Measurements from ENCODE around the gene IFITM1.
"Not testable (repeated sequence)": the region's sequence is repeated elsewhere in the genome, so short reads cannot be mapped to it uniquely, and the experiment has no call there.

IFITM1 gene

GRCh38 chr11:362642-363442 lies 49.0 kb downstream of the IFITM1 start:
- in situ Hi-C loops (cut with MboI; ENCODE audit: low sequenced_read_pairs): no loop called here

DNA sequence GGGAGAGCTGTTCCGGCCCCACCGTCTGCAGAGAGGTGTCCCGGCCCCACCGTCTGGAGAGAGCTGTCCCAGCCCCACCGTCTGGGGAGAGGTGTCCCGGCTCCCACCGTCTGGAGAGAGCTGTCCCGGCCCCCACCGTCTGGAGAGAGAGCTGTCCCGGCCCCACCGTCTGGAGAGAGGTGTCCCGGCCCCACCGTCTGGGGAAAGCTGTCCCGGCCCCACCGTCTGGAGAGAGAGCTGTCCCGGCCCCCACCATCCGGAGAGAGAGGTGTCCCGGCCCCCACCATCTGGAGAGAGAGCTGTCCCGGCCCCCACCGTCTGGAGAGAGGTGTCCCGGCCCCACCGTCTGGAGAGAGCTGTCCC lies 49.6 kb downstream of the IFITM1 start:
- in situ Hi-C loops (cut with MboI; ENCODE audit: low sequenced_read_pairs): not testable (repeated sequence)

- in situ Hi-C loops (cut with MboI; ENCODE audit: low sequenced_read_pairs): no loop called here
Measured at GRCh38 chr11:363948-364761, 50.3 kb downstream of the IFITM1 start.
